NOMO-1 treated with DMSO at 0.1 percent for 48 hours (cell line): Measurements from ENCODE around the gene CCDC197.

Source experiments
- DNase-seq: peaks from one replicate; lab custom pipeline; 2025; ENCODE audit not compliant: unreplicated experiment; lab: John Stamatoyannopoulos, UW

Gene CCDC197

GRCh38 chr14:93998871-93999403 lies 1.8 kb downstream of the CCDC197 start:
- no peak for DNase-seq

- no peak for DNase-seq
These were observed 2.5 kb downstream of the CCDC197 start for GRCh38 chr14:93999573-93999972.

GRCh38 chr14:94000267-94000666 lies 3.2 kb downstream of the CCDC197 start:
- no peak for DNase-seq

GRCh38 chr14:94001016-94001415 lies 3.9 kb downstream of the CCDC197 start:
- DNase-seq = no peak

GRCh38 chr14:94001501-94002396 lies 4.6 kb downstream of the CCDC197 start:
- peak; percentile 48 for DNase-seq

- no peak for DNase-seq
These were observed 6.3 kb downstream of the CCDC197 start for GRCh38 chr14:94003397-94003796.

- DNase-seq = no peak
These were observed 6.9 kb downstream of the CCDC197 start for GRCh38 chr14:94004015-94004414.

GRCh38 chr14:94005324-94006073 lies 8.4 kb downstream of the CCDC197 start:
- DNase-seq = peak; percentile 26

- DNase-seq = no peak
These were observed 11.1 kb downstream of the CCDC197 start for GRCh38 chr14:94008234-94008633.

GRCh38 chr14:94009767-94010166 lies 12.7 kb downstream of the CCDC197 start:
- no peak for DNase-seq

- DNase-seq = no peak
These were observed 13.5 kb downstream of the CCDC197 start for GRCh38 chr14:94010625-94011024.

GRCh38 chr14:94011795-94012194 lies 14.7 kb downstream of the CCDC197 start:
- DNase-seq = peak; percentile 25

GRCh38 chr14:94014382-94014781 lies 17.3 kb downstream of the CCDC197 start:
- no peak for DNase-seq

- no peak for DNase-seq
These were observed 18.1 kb downstream of the CCDC197 start for GRCh38 chr14:94015223-94015622.

GRCh38 chr14:94016446-94016976 lies 19.4 kb downstream of the CCDC197 start:
- DNase-seq = no peak

GRCh38 chr14:94018308-94018707 lies 21.2 kb downstream of the CCDC197 start:
- DNase-seq = no peak

- no peak for DNase-seq
These were observed 22.2 kb downstream of the CCDC197 start for GRCh38 chr14:94019329-94019728.

GRCh38 chr14:94020267-94020666 lies 23.2 kb downstream of the CCDC197 start:
- no peak for DNase-seq

- DNase-seq = peak; percentile 4
These were observed 23.9 kb downstream of the CCDC197 start for GRCh38 chr14:94021001-94021400.

GRCh38 chr14:94021416-94022157 lies 24.5 kb downstream of the CCDC197 start:
- no peak for DNase-seq
